Measurements from ENCODE around the gene RAPGEF1. TPM values are rescaled to one million over a fixed set of nuclear protein-coding genes. Genes with fewer than 3 reads are reported as not detected.

RAPGEF1 gene
- total and polyA plus RNA-seq, 9 of the 15 experiments (the other 6 are each of a cell fraction or from before 2014, with no cell fraction given): 0.06 to 44.1 (median 19.9) TPM

DNA sequence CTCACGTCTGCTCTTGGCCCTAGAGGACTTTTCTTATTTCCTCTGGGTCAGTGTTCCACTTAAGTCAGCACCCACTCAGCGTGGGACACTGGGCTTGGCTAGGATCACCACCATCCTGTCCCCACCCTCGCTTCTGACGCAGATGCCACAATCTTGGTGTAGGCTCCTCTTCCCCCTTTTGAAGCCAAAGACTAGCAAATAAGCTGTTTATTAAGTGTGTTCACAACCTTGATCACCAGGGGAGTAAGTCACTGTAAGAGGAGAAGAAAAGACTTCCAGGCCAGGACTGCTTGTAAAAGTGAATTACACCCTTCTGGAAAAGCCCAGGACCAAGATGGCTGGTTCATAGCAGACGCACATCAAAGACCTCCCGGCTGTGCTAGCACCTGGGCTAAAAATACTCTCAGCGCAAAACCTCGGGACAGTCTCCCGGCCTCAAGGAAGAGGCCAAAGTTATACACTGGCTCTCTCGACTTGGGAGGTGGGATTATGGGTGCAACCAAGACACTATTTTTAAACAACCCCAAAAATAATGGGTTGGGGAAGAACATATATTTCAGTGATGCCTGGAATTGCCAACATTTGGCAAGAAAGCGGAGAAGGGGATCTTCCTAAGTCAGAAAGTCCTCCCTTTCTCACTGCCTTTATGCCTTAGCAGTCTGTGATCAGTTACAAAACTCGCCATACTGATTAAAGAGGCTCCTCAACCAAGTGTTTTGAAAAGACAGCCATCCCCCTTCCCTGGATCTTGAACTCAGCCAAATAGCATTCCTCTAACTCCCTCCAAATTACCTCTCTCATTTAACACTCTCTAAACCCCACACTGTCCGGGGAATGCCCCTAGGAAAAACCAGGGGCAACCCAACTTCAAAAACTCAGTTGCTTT lies 69.4 kb downstream of the RAPGEF1 start:
- H3K4me3 ChIP-seq: no peak overlapping the region
- in situ Hi-C loops (cut with MboI) (no loop called here), intact Hi-C loops (cut with micrococcal nuclease) (no loop called here)
- ChIA-PET POLR2A (interaction anchor here (0.5 kb wide), 1 partner anchor 39 kb away, joined by 3 read pairs; no protein-coding TSS in a partner anchor), CTCF (ENCODE audit: low intra/inter-chr PET ratio) (no interaction called here)
- ATAC-seq (no peak), FAIRE-seq (no peak), DNase-seq (ENCODE audit: extremely low read depth in 1 of 4, low spot score in 3 of 4) (no peak)
- no peaks in the 10 kb centered on the region for H3K27me3 ChIP-seq (ENCODE audit: control insufficient read depth in 2 of 2, insufficient read depth in 2 of 2, low read length in 2 of 2)
- no peaks in the 10 kb centered on the region for H3K36me3 ChIP-seq (ENCODE audit: control insufficient read depth, insufficient read depth, low read length)
- BruUV-seq (replicated peaks): no TSS peak
- 75% methylated on average over 13 of the region's 13 CpGs for WGBS (ENCODE audit: insufficient coverage, low coverage, missing lambda C conversion rate)
- H3K4me1 ChIP-seq (replicated peaks in 1 of 2; ENCODE audit: control insufficient read depth in 2 of 2, insufficient read depth in 2 of 2, low read length in 2 of 2): peaks cover 11 to 13% of the 10 kb centered on the region in 2 experiments; a peak in 4 of 5 replicates
- H3K4me2 ChIP-seq (ENCODE audit: insufficient read depth, low read length): no peak overlapping the region
- H3K79me2 ChIP-seq (ENCODE audit: control insufficient read depth, insufficient read depth, low read length): peaks cover 3% of the 10 kb centered on the region; the same call in 1 of the 3 replicates
- TF ChIP-seq FOXM1 (IDR thresholded peaks at IDR 0.05; ENCODE audit: low read depth) (no peak), FOXM1 (CRISPR knock-in tag; IDR thresholded peaks at IDR 0.05; ENCODE audit: low read depth) (no peak), ZNF79 (CRISPR knock-in tag; IDR thresholded peaks at IDR 0.05; ENCODE audit: low read depth) (no peak), HDAC3 (IDR thresholded peaks at IDR 0.05; ENCODE audit: borderline replicate concordance, partially characterized antibody) (no peak), KLF6 (CRISPR knock-in tag; IDR thresholded peaks at IDR 0.05; ENCODE audit: borderline replicate concordance) (no peak), CTCFL (IDR thresholded peaks at IDR 0.05; ENCODE audit: borderline replicate concordance, insufficient read depth, low read depth, low read length, poor library complexity, severe bottlenecking) (no peak), NFIX (CRISPR knock-in tag; IDR thresholded peaks at IDR 0.05; ENCODE audit: low read depth) (no peak), U2AF2 (optimal IDR thresholded peaks at IDR 0.05; ENCODE audit: low read depth, low read length) (no peak), ZNF124 (CRISPR knock-in tag; IDR thresholded peaks at IDR 0.05) (no peak), MIER1 (IDR thresholded peaks at IDR 0.05; ENCODE audit: low read depth) (no peak), YY1 (IDR thresholded peaks at IDR 0.05; ENCODE audit: borderline replicate concordance in 1 of 3, control insufficient read depth in 1 of 3, extremely low read depth in 1 of 3, insufficient read depth in 3 of 3, insufficient read length in 1 of 3, insufficient replicate concordance in 2 of 3, low read depth in 1 of 3, low read length in 2 of 3) (no peak)
- TF ChIP-seq, protein P1, sequence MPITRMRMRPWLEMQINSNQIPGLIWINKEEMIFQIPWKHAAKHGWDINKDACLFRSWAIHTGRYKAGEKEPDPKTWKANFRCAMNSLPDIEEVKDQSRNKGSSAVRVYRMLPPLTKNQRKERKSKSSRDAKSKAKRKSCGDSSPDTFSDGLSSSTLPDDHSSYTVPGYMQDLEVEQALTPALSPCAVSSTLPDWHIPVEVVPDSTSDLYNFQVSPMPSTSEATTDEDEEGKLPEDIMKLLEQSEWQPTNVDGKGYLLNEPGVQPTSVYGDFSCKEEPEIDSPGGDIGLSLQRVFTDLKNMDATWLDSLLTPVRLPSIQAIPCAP (CRISPR knock-in tag; IDR thresholded peaks at IDR 0.05; ENCODE audit: borderline replicate concordance): no peak
- H3K9me3 ChIP-seq (replicated peaks; ENCODE audit: control insufficient read depth, insufficient read depth, low read depth, low read length): no peaks in the 10 kb centered on the region
- no peak overlapping the region for H2AFZ ChIP-seq (ENCODE audit: low read depth, low read length)
- H3K9ac ChIP-seq (ENCODE audit: insufficient read depth in 1 of 2, low read depth in 2 of 2, low read length in 2 of 2): no peak overlapping the region
- H4K20me1 ChIP-seq (replicated peaks; ENCODE audit: control insufficient read depth, insufficient read depth, low read length): peaks cover 27% of the 10 kb centered on the region; the same call in 1 of the 2 replicates
- no peak overlapping the region for H3K27ac ChIP-seq (ENCODE audit: extremely low read depth, low read depth, low read length)
- no peaks in the 10 kb centered on the region for H3K9me1 ChIP-seq (ENCODE audit: control insufficient read depth, insufficient read depth, low read length)
